Stimulated activated CD8-positive, alpha-beta memory T cell treated with anti-CD3 and anti-CD28 coated beads, Interleukin-15, amount 100 ng/mL, for 1 hour (primary cell): ENCODE results near the gene KNDC1.

ENCODE experiments used
- DNase-seq: peaks from one replicate; pipeline ENCODE4 v3.0.0-alpha.2; 2020; ENCODE audit warnings: low read depth

Gene KNDC1

DNA sequence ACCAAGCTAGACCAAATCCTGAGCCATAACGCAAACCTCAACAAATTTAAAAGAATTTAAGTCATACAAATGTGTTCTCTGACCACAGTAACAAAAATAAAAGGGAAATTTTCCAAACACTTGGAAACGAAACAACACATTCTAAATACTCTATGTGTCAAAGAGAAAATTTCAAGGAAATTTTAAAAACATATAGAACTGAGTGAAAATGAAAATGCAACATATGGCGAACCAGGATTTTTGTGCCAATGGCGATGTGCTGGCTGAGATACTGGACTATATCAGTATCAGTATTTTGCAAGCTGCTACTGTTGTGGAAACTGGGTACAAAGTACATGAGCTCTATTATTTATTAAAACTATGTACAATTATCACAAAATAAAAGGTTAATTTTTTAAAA, 34.1 kb downstream of the KNDC1 start:
- DNase-seq = no peak

DNA sequence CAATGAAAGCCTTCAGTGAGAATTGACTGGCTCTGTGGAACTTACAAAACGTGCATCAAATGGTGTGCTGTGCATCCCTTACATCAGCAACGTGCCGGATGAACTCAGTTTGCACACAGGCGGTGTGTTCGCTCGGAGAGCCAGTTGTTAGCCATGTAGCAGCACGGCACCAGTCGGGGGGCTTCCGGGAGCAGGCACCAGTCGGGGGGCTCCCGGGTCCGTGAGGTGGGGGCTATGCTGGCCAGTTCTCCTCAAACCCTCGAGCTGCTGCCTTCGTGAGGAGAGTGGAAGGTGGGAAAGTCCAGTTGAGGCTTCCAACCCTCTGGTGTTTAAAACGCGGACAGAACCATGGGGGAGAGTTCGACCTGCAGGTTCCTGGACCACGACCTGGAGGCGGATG, 35.1 kb downstream of the KNDC1 start:
- DNase-seq = no peak

DNA sequence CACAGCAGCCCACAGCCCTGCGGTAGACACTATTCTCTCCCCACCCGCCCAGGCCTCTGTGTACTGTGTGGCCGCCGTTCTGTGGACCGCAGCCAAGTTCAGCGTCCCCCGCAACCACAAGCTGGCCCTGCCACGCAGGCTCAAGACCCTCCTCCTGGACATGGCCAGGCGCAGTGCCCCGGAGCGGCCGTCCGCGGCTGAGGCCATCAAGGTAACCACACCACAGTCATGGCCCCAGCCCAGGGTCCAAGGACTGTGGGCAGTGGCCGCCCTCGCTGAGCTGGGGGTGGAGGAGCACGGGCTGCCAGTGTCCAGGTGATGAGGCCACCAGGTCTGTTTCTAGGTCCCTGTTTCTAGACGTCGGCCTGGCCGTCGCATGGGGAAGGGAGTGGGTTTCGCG, 35.6 kb downstream of the KNDC1 start:
- DNase-seq = no peak

DNA sequence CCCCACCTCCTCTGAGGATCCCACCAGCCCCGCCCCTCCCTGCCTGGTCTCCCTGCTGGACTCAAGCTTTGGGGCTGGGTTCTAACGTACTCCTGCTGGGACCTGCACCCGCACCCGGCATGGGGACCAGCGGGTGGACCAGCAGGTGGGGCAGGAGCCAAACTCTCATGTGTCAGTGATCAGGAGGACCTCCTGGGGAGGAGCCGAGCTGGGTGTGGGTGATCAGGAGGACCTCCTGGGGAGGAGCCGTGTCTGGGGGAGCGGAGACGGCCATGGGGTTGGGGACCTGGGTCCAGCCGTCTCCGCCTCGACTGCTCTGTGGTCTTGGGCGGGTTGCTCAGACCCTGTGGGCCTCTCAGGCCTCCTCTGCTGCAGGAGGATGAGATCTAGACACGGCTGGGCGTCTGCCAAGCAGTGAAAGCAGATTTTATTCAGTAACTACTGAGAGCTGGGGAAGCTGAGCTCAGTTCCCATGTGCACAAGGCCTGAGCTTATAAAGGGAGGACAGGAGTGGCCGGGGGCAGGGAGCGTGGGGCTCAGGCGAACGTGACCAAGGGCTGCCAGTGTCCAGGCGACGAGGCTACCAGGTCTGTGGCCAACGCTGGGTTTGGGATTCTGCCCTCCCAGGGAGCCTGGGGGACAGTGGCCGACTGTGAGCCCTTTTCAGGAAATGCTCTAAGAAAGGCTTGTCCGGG, 36.3 kb downstream of the KNDC1 start:
- no peak for DNase-seq

DNA sequence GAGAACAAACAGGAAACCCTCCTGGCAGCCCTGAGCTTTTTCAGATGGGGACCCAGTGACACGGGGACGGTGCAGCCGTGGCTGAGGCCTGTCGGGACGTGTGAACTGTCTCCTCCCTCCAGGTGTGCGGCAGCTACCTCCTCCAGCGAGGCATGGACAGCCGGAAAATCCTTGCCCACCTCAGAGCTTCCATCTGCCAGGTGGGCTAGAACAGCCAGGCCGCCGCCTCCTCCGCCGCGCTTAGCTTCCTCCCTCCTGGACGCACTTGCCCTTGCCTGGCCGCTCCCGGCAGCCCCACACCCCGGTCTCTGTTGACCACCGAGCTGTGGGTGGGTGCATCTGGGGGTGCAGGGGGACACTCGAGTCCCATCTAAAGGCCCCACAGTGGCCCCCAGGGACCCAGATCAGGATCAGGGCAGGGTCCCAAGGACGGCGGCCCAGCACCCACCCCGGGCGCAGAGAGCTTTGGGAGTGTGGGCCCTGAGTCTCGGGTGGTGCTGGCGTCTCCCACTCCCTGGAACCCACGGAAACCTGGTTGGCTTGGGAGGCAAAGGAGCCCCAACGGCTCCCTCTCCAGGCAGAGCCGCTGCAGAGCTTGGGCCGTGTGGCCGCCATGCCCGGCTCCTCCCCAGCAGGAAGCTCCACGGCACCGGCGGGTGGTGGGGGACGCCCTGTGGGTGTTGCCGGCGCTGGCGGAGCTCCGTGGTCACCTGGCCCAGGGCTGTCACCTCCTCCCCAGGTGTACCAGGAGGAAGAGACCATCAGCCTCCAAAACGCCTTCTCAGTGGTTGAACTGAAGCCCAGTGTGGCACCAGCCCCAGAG, 37.1 kb downstream of the KNDC1 start:
- DNase-seq = no peak

DNA sequence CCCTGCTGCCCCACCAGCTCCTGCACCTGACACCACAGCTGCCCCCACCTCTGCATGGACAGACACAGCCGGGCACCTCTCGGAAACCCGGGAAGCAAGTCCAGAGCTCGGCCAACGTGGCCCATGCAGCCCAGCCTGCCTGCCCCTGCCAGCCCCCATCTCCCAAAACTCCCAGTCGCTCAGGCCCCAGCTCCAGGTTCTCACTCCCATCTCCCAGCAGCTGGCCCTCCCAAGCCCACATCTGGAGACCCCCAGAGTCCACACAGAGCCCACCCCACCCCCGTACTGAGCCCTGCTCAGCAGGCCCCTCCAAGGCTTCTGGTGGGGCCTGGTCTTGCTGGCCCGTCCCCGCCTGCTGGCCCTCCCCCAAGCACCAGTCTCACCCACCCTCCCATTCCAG, 37.8 kb downstream of the KNDC1 start:
- no peak for DNase-seq

DNA sequence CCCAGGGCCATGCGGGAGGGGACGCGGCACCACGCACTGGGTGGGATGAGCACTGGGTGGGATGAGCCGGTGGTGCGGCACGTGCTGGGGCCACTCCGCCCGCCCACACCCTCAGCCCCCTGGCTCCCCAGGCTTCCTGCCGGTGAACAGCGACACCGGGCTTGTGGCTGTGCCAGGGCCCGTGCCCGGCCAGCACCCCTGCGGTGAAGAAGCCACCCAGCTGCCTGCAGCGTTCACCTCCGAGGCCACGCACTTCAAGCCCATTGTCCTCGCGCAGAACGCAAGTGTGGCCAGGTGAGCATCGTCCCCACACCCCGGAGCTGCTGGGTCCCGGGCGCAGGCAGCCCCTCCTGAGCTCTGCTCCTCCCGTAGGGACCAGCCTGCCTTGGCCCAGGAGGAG, 38.2 kb downstream of the KNDC1 start:
- no peak for DNase-seq

DNA sequence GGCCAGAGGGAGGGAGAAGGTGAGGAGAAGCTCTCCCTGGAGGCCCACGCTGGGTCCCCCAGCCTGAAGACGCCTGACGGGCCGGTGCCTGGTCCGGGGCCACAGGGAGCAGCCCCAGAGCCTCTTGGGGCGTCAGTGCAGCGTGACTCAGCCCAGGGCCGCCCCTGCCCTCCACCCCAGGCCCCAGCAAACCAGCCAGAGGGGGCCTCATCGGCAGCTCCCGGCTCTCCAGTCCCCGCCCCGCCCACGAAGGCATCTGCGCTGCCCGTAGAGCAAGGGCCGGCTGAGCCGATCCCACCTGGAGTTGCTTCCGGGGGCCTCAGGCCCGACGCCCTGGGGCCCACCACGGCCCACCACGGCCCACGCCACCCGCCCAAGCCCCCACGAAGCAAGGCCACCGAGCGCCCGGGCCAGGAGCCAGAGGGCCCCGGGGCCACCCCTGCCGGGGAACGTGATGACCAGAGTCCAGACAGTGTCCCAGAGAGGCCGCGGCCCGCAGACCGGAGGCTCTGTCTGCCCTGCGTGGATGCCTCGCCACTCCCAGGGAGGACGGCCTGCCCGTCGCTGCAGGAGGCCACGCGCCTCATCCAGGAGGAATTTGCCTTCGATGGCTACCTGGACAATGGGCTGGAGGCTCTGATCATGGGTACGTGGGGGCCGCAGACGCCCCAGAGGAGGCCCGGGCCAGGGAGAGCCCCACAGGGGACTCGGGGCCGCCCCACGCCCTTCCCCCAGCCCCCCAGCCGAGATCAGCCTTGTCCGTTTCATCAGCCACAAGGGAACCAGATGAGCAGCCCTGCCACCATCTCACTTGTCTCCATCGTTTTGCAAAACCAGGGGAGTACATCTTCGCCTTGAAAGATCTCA, 38.8 kb downstream of the KNDC1 start:
- DNase-seq = no peak

DNA sequence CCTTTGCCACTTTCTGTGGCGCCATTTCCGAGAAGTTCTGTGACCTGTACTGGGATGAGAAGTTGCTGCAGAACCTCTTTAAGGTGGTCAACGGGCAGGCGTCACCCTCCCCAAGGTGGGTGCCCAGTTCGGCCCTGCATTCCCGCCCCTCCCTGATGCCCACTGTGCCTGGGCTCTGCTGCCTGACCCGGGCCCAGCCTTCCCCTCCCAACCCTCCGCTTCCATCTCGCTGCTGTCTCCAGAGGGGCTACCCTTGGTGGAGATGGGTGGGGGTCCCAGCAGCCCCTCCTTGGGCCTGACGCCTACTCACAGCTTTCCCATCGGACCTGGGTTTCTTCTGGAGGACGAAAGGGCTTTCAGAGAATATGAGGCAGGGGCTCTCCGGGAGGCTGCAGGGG, 39.5 kb downstream of the KNDC1 start:
- DNase-seq = no peak

DNA sequence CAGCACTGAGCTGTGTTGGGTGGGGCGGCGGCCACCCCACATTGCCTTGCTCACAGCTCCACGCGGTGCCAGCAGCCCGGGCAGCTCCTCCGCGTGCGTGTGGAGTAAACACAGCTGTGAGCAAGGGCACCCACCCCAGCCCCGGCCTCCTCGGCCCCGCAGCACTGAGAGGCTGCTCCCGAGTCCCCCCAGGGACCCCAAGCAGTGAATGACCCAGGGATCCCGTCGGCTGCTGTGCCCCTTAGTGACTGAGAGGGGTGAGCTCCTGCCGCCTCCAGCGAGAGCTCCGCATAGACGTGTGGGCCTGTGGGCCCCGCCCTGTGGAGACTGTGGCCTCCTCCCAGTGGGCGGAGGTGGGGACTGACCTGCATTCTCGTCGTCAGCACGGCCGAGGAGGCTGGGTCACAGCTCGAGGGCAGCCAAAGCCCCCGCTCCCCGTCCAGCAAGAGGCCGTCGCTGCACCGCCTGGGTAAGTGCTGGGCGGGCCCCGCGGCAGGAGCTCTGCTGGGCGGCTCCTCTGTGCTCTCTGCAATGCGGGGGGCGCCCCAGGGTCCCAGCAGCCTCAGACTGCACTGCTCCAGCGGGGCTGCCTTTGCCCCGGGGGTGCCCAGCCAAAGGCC, 40.1 kb downstream of the KNDC1 start:
- no peak for DNase-seq

DNA sequence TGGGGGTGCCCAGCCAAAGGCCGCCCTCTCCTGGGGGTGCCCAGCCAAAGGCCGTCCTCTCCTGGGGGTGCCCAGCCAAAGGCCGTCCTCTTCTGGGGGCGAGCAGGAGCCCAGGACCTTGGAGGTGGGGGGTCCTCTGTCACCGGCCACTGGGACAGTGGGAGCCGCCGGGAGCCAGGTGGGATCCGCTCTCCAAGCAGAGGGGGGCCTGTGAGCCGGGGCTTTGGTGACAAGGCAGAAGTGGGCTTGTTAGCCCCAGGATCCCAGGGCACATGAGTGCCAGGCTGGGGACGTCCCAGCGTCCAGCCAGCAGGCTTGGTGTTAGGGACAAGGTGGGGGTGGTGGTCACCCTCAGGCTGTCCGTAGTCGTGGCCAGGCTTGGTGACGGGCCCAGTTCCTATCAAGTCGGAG, 40.6 kb downstream of the KNDC1 start:
- no peak for DNase-seq

DNA sequence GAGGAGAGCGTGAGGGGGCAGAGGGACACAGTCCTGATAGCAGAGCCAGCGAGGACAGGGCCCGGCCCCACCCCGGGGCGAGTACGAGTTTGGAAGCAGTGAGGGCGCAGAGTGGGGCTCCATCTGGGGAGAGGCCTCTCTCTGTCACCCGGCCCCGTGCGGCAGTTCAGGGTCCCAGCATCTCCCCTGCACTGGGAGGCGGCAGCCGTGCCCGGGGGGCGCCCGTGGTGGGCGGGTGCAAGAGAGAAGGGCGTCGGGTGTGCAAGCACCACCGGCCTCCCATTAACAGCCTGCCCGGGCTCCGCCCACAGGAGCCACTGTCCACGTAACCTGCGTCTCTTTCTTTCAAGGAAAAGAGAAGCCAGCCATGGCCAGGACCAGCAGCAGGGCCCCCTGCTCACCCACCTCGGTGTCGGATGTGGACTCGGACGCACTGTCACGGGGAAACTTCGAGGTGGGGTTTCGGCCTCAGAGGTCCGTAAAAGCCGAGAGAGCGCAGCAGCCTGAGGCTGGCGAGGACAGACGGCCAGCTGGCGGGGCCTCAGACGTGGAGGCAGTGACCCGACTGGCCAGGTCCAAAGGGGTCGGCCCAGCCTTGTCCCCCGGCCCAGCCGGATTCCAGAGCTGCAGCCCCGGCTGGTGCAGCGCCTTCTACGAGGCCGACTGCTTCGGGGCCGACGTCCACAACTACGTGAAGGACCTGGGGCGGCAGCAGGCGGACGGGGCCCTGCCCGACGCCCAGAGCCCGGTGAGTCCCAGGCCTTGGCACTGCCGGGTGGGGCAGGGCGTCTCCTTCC, 41.3 kb downstream of the KNDC1 start:
- no peak for DNase-seq

DNA sequence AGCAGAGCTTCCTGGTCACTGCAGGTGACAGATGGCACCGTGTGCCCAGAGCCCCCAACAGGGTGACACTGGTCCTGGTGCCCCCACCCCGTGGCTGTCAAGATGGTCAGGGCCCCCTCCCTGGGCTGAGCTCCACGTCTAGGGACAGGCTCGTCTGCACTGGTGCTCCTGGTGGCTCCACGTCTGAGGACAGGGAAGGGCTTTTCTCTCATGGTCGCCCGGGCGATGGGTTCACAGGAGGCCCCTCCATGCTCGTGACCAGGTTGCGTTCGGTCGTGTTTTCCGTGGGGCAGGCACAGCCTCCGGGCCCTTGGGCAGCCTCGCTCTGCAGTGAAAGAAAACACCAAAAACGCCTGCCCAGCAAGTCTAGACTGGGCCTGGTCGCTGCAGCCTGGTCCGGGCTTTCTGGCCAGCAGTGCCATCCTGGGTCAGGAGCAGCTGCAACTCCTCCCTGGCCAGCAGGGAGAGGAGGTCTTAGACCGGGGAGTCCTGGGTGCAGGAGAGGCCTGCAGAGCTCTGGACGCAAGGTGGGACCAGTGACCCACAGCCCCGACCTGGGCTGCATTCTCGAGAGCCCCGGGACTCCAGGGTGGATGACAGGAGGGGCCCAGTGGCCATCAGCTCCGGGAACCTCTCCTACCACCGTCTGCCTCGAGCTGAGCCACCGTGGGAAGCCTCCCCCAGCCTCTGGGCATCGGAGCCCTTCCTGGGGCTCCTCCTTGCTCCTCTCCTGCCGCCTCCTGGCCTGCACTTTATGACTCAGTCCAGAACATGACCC, 42.1 kb downstream of the KNDC1 start:
- no peak for DNase-seq

DNA sequence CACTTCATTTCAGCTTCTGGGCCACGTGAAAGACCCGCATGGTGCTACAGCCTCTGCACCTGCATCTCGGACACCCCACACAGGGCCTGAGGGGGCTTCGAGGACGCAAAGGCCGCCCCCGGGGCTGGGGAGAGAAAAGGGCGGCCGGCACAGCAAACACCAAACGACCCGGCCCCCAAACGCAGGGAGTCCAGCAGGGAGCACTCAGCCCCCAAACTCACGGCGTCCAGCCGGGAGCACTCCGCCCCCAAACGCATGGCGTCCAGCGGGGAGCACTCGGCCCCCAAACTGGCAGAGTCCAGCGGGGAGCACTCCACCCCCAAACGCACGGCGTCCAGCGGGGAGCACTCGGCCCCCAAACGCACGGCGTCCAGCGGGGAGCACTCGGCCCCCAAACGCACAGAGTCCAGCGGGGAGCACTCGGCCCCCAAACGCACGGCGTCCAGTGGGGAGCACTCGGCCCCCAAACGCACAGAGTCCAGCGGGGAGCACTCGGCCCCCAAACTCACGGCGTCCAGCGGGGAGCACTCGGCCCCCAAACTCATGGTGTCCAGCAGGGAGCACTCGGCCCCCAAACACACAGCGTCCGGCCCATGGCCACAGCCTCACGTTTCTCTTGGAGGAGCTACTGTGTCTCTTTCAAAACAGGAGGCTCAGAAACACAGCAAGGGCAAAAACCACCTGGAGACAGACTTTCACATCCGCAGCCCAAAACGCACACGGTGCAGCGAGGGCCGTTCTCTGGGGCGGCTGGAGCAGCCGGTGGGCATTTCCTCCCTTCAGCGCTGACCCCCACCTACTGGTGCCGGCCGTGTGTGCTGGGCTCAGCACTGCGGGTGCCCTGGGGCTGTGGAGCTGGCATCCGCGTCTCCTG, 43.0 kb downstream of the KNDC1 start:
- DNase-seq = no peak

DNA sequence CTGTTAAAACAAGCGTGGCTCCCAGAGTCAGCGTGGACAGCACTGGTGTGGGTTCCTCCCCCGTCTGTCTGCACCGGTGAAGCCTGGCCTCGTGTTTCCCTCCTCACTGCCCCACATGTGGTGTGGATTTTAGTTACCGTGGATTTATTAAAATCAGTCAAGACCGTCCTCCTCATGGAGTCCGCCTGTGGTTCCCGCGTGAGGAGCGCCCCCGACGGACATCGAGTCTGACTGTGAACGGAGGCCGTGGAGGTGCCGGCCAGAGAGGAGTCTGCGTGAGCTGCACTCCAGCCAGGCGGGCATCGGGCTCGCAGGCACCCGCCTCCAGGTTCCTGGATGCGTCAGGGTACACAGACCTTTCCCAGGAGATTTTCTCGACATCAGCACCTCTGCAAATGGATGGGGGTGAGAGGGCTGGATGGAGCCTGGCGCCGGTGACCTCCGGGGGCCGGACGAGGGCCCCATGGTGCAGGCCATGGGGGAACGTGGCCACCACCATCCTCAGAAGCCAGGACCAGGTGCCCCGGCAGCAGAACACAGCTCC, 43.7 kb downstream of the KNDC1 start:
- no peak for DNase-seq

DNA sequence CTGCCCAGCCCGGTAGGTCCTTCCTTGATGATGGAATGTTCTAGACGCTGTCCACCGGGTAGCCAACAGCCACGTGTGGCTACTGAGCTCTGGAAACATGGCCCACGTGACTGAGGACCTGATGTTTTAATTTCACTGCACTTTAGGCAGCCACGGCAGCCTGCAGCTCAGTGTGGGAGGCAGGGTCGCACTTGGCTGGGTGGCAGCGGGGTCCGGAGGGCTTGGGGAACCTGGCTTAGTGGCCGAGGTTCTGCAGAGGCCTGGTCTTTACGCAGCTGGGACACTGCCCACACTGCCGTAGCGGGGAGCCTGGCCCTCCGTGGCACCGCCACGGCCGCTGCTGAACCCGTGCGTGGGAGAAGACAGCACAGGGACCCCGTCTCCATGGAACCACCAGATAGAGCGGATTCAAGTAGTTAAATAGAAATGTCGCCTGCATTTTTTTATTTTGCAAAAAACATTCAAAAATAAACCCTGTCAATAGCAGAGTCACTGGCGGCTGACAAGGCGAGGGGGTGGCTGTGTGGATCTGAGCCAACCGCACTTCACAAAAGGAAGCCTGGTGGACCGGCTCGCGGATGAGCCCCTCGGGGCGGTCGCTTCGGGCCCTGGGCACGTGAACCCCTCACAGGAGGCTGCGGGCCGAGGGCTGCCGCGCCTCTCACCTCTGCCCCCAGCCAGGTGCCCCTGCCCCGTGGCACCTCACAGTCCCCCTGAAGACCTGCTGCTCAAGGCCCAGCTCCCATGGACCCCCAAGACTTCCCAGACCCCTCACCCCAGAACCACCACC, 44.4 kb downstream of the KNDC1 start:
- no peak for DNase-seq

DNA sequence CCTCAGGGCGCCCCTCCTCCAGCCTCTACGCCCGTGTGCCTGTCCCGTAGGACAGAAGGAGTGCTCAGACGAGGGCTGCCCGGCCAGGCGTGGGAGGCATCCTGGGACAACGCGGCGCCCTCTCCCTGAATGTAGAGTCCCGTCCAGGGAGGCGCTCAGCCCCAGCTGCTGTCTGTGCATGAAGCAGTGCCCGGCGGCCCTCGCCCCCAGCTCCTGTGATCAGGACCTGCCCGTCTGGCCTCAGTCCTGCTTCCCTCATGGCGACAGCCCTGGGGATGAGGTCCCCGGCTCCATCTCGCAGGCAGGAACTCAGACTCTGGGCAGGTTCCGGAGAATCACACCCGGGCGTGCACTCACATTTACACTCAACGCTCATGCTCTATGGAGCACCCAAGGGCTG, 45.1 kb downstream of the KNDC1 start:
- DNase-seq = no peak

DNA sequence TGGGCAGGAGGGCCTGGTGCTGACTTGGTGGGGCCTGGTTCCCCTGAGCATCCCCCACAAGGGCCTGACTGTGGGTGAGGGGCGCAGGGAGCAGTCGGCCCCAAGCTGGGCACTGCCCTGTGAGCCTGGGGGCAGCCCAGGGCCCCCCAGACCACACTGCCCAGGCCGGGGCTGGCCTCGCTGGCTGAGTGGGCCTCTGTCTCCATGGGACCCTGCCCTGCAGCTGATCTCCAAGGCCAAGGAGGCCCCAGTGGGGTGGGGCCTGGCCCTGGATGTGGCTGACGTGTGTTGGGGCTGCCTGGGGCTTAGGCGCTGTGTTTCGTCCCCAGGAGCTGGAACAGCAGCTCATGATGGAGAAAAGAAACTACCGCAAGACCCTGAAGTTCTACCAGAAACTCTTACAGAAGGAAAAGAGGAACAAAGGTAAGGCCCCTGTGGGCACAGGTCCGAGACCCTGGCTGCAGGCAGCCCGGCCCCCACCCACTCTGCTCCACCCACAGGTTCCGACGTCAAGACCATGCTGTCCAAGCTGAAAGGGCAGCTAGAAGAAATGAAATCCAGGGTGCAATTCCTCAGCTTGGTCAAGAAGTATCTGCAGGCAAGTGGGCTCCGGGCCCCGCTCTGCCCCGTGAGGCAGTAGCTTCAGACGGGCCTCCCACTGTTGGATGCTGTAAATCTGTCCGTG, 46.5 kb downstream of the KNDC1 start:
- no peak for DNase-seq
